GM18505 (cell line): Measurements from ENCODE around the gene CXCR5.

Experiments used
- ATAC-seq: cut with Tn5 transposase; IDR thresholded peaks from one replicate; pipeline ENCODE4 v1.9.1; 2021; ENCODE audit not compliant: unreplicated experiment
- POLR2A ChIP-seq: IDR thresholded peaks from 4 replicates; pipeline ENCODE4 v1.6.1; 2011; ENCODE audit warnings: borderline replicate concordance; ENCODE audit not compliant: insufficient read depth, insufficient read length; ENCODE audit errors: extremely low read depth

Gene CXCR5

GRCh38 chr11:118916842-118917388, 33.2 kb downstream of the CXCR5 start:
- no peak for ATAC-seq

GRCh38 chr11:118917481-118918127, 33.9 kb downstream of the CXCR5 start:
- no peak for TF ChIP-seq POLR2A
- ATAC-seq = no peak

More at GRCh38 chr11:118916842-118917388, 33.2 kb downstream of the CXCR5 start:
- no peak for TF ChIP-seq POLR2A

DNA sequence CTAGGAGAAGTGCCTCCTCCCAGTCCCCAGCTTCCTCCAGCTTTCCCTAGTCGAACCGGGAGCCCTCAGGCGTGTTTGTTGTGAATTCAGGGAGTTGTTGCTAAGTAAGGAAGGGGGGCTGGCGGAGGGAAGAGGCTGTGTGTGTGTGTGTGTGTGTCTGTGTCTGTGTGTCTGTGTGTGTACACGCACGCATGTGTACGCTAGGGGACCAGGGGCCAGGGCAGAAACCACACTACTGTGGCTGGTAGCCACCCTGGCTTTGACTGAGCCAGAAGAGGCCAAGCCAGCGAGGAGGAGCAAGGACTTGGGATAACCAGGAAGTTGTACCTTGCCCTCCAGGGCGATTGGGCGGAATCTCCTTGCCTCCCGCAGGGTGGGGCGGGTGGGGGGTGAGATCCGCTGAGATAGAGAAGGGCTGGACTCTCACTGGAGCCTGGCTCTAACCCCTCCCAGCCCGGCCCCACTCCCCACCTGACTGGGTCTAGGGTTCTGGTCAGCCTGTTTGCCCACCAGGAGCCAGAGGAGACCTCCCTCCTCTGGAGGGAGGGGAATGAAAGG, 34.5 kb downstream of the CXCR5 start:
- no peak for TF ChIP-seq POLR2A

GRCh38 chr11:118918686-118919280, 35.1 kb downstream of the CXCR5 start:
- TF ChIP-seq POLR2A = no peak
- ATAC-seq = no peak

More for the DNA sequence above, 34.5 kb downstream of the CXCR5 start:
- no peak for ATAC-seq

DNA sequence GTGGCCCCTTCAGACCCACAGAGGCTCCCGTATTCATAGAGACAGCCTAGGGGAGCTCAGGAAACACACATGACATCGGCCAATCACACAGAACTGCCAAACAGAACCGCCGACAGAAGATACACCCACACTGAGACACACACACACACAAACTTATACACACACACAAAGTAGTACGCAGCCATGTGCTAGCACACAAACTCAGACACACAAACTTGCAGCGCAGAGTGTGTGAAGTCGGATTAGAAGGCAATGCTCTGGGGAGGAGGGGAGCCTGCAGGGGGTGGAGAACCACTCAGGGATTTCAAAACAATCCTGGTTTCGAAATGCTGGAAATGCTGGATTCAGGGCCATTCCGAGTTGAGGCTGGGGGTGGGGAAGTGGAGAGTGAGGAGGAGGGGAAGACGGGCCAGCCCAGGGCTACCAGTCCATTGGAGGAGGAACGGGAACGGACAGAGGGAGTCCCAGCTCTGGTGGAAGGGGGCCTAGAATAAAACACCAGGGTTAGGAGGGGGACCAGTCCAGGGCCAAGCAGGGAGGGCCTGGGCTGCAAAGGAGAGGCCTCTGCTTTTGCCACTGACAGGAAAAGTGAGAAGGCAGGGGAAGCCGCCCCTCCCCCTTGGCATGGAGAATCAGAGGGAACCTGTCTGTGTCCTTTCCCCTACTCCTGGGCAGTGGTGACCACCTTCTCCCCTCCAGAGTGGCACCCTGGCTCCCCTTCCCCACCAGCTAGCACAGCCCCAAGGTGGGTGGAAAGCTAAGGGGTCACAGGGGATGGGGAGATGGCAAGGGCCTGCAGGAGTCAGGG, 37.6 kb downstream of the CXCR5 start:
- no peak for ATAC-seq
- no peak for TF ChIP-seq POLR2A

GRCh38 chr11:118921929-118922744, 38.4 kb downstream of the CXCR5 start:
- no peak for TF ChIP-seq POLR2A
- ATAC-seq = no peak

- no peak for TF ChIP-seq POLR2A
- ATAC-seq = no peak
These were observed 39.3 kb downstream of the CXCR5 start for GRCh38 chr11:118922745-118923627.

GRCh38 chr11:118923721-118924587, 40.3 kb downstream of the CXCR5 start:
- no peak for ATAC-seq
- TF ChIP-seq POLR2A = no peak

- no peak for ATAC-seq
- no peak for TF ChIP-seq POLR2A
These were observed 41.2 kb downstream of the CXCR5 start for GRCh38 chr11:118924591-118925585.
